SIG-M5 treated with dmso at 0.1 percent for 504 hours (cell line): ENCODE data around the gene ENPEP.
"Not testable (repeated sequence)": the region's sequence is repeated elsewhere in the genome, so short reads cannot be mapped to it uniquely, and the experiment has no call there.

Experiments used
- DNase-seq: peaks from one replicate; lab custom pipeline; 2025; ENCODE audit not compliant: unreplicated experiment; lab: John Stamatoyannopoulos, UW

The ENPEP gene

DNA sequence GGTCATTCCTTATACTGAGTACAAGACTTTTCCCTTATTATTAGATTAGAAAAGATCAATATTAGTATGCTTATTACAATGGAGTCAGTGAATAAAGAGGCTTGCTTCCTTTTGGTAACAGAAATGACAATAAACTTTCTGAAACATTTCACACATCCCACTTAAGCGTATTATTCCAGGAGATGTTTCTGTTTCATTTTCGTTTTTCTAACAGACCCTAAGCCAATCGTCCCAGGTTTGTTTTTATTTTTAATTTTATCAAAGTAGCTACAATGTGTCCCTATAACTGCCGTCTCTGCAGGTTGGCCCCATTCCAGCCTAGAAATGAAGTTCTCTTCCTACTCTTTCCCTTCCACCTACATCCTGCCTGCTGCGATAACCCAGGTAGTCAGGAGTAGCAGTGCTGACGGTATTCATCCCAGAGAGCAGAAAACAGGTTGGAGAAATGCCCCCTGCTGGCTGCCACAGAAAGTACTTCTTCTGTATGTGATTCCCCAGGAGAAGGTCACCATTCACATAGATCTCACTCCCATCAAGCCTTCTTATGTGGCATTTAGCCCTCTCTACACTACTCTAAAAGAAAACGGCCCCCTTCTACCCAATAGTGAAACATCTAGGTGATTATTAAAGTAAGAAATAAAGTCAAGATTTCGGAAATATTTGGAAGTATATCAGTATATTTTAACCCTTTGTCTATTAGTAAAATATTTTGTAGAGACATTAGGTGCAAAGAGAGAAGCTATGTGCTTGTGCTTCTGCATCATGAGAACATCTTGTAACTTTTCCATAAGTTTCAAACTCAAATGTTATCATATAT lies 40.4 kb downstream of the ENPEP start:
- peak; percentile 63 for DNase-seq

- peak; percentile 2 for DNase-seq
These were observed 43.0 kb downstream of the ENPEP start for GRCh38 chr4:110518889-110519490.

- DNase-seq: no peak
These were observed 44.9 kb downstream of the ENPEP start for GRCh38 chr4:110520886-110521285.

- DNase-seq: no peak
These were observed 50.6 kb downstream of the ENPEP start for GRCh38 chr4:110526589-110526988.

DNA sequence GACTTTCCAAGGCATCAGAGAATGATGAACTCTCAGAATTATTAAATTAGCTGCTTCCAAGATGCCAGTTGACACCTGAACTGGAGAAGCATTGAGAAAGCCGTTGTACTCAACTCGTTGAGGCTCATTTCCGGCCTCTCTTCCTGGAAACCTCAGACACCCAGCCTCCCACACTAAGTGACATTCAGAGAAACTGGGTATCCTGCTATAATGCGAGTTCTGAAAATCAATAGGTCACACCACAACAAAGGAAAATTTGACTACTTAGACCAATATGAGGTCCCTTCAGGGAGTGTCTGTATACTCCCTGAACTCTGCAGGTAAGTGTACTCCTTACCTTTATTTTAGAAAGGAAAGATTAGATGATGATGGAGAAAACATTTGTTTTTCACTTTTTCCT lies 51.2 kb downstream of the ENPEP start:
- no peak for DNase-seq

- no peak for DNase-seq
These were observed 57.1 kb downstream of the ENPEP start for GRCh38 chr4:110532901-110533589.

DNA sequence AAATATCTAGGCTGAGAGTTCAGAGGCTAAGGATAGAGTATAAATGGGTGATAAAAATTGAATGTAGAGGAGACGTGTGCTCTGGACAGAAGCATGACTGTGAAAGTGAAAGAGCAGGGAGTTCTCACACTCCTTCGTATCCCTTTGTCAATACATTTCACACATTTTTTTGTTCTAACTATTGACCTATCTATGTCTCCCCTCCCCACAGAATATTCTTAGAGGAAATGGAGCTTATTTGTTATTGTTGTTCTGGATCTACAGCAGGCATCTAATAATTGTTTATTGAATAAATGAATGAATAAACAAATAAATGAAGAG lies 57.6 kb downstream of the ENPEP start:
- DNase-seq: no peak

DNA sequence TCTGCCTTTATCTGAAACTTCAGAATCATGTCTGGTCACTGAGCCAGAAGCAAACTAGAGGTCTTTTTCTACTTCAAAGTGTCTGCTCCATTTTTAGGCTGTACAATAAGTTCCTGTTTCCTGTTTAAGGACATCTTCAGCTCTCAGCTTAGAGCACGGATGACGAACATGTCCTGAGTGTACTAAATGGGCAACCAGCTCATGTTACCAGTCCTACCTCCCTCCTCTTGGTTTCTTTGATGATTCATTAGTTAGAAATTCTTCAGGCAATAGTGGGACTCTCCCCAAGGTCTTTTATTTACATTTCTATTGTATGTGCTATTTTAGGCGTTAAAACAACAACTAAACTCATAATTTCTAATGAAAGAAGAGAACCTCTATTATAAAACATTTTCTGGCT lies 58.0 kb downstream of the ENPEP start:
- DNase-seq: peak; percentile 46

DNA sequence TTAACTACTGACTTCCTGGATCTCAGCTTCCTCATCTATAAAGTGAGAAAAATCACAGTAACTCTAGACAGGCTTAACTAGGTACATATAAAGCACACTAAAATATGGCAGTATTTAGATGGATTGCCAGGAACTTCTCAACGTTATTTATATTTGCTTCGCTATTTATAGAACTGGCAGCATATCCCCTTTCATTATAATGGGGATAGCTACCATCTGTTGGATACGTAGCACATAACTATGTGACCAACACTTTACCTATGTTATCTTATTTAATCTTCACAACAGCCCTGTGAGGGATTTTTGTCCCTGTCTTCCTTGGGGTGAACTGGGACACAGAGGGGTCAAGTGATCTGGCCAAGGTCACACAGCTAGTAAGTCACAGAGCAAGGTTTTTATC lies 64.6 kb downstream of the ENPEP start:
- no peak for DNase-seq

- no peak for DNase-seq
These were observed 65.1 kb downstream of the ENPEP start for GRCh38 chr4:110540982-110541451.

- DNase-seq: no peak
These were observed 67.6 kb downstream of the ENPEP start for GRCh38 chr4:110543577-110543976.

DNA sequence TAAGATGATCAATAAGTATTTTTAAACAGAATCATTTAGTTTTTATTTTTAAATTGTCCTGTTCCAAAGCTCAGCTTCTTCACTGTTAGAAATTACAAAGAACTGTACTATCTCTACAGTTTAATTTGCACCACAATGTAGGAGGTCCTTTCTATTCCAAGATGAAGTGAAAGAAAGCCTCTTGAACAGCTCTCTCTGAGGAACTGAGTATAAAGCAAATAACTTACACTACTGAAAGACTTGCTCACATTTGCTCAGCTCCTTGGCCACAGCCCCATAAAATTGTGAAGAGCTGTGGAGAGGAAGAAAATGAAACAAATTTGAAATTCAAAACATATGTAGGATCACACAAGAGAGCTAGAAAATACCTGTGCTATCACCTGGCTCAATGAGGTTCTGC lies 68.6 kb downstream of the ENPEP start:
- DNase-seq: no peak

GRCh38 chr4:110550260-110550659 lies 74.3 kb downstream of the ENPEP start:
- DNase-seq: no peak

- DNase-seq: no peak
These were observed 77.2 kb downstream of the ENPEP start for GRCh38 chr4:110553197-110553596.

DNA sequence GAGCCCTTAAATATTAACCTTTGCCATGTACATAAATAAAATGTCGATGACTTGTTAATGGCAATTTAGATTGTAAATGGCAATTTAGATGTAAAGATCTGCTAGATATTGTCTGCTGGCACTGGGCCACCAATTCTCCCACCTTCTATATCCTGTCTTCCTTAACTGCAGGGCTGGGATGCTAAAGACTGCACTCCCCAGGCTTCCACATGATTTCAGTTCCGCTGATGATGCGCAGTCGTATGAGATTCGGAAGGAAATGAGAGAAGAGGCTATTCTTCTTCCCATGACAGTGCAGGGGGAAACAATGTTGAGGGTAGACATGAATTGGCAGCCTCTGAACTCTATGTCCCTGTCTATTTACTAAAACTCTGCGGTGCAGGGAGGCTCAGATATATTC lies 91.3 kb downstream of the ENPEP start:
- no peak for DNase-seq

- not testable (repeated sequence) for DNase-seq
These were observed 100.7 kb downstream of the ENPEP start for GRCh38 chr4:110576696-110577095.

- peak; percentile 62 for DNase-seq
These were observed 110.3 kb downstream of the ENPEP start for GRCh38 chr4:110586131-110586850.

DNA sequence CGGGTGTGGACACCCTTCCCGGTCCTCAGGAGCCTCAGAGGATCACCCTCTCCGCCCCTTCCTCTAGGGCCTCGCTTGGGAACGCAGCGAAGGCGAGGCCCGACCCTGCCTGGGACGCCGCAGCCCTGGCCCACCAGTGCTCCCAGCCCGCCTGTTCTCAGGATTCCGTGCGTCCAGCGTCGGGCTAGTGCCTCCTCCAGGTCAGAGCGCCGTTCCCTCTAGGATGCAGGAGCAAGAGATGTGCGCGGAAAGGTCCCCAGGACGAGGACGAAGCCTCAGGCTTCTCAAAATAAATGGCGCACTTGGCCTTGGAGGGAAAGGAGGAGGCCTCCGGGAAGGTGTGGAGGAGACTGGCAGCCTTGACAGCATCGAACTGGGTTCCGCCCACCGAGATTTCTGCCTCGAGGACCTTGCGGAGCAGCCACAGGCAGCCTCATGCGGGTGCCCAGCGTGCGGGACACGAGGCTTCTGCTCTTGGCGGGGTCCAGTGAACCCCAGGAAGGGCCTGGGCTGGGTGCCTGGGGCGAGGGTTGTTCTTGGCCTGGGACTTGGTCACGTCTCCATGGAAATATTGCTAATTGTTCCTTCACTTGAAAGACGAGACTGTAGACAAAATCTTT lies 111.8 kb downstream of the ENPEP start:
- DNase-seq: no peak

DNA sequence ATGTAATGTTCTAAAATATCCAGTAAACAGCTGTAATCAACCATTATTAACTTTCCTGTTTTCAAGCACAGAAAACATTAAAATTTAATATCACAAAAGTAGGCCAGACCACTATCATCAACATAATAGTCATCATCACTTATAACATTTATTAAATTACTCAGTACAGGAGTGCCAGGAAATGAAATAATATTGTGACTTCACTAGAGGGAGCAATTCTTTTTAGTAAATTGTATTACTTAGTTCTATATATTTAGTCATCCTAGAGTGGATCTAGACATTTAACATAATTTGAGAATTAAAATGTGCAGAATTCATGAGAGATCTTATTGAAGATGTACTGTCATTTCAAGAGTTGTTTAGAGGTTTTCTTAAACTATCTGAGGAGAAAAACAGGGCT lies 113.3 kb downstream of the ENPEP start:
- peak; percentile 4 for DNase-seq

- no peak for DNase-seq
These were observed 119.6 kb downstream of the ENPEP start for GRCh38 chr4:110595583-110595982.

- DNase-seq: no peak
These were observed 120.5 kb downstream of the ENPEP start for GRCh38 chr4:110596431-110596830.
